GM12875 (cell line): ENCODE data around the gene AP2B1.

Experiments
- H3K4me3 ChIP-seq: one replicate; pipeline ENCODE4 v1.5.1; 2011; ENCODE audit warnings: low read depth, low read length, control low read depth
- CTCF ChIP-seq: IDR thresholded peaks from 2 replicates; pipeline ENCODE4 v1.5.1; 2011; ENCODE audit warnings: low read depth, mild to moderate bottlenecking, control low read depth, inconsistent platforms, low read length, moderate library complexity, borderline replicate concordance; ENCODE audit not compliant: insufficient read depth

The AP2B1 gene

GRCh38 chr17:35727635-35728034, 140.5 kb downstream of the AP2B1 start:
- no peak for TF ChIP-seq CTCF
- no peak overlapping the region for H3K4me3 ChIP-seq

- no peak for TF ChIP-seq CTCF
- H3K4me3 ChIP-seq: no peak overlapping the region
These were observed 141.4 kb downstream of the AP2B1 start for GRCh38 chr17:35728551-35728950.

- TF ChIP-seq CTCF: no peak
- H3K4me3 ChIP-seq: no peak overlapping the region
These were observed 142.3 kb downstream of the AP2B1 start for GRCh38 chr17:35729405-35729833.

- TF ChIP-seq CTCF: no peak
- H3K4me3 ChIP-seq: no peak overlapping the region
These were observed 143.4 kb downstream of the AP2B1 start for GRCh38 chr17:35730400-35731005.

- H3K4me3 ChIP-seq: no peak within 1 kb of the TSS
- TF ChIP-seq CTCF: no peak
These were observed 144.3 kb downstream of the AP2B1 start, which contains the start of gene RASL10B for GRCh38 chr17:35731239-35731916. Gene RASL10B, plus strand, starts transcription at chr17:35731639. Its CDS starts 3,546 bp downstream, at chr17:35735185.

- no peak for TF ChIP-seq CTCF
These were observed 145.0 kb downstream of the AP2B1 start for GRCh38 chr17:35731917-35732805.

More at GRCh38 chr17:35731917-35732805, 145.0 kb downstream of the AP2B1 start:
- no peak overlapping the region for H3K4me3 ChIP-seq
